Kidney (tissue), 14 donors: ENCODE measurements around the gene ZBTB7C. TPM values are rescaled to one million over a fixed set of nuclear protein-coding genes. Genes with fewer than 3 reads are reported as not detected.

Experiments
- DNase-seq, 5 donors: peaks; one replicate each; pipeline ENCODE4 v3.0.0-alpha.2; 2013 to 2020
- FAIRE-seq: peaks from 2 replicates; lab custom pipeline; 2012; peaks lifted over from hg19 to GRCh38; lab: Jason Lieb, UNC
- H3K27ac ChIP-seq, 2 donors: one replicate each; pipeline ENCODE4 v1.7.0; 2013; ENCODE audit warnings: low read depth in 2 of 2, low read length in 2 of 2, inconsistent platforms in 1 of 2
- H3K27me3 ChIP-seq: one replicate; pipeline ENCODE4 v1.7.1; 2013; ENCODE audit warnings: low read length, inconsistent platforms; ENCODE audit not compliant: control insufficient read depth, insufficient read depth
- H3K36me3 ChIP-seq, 3 donors: one replicate each; pipeline versions ENCODE4 v1.7.0 to v1.7.1; 2013; ENCODE audit warnings: low read length in 3 of 3, control low read depth in 1 of 3, inconsistent platforms in 1 of 3; ENCODE audit not compliant: insufficient read depth in 3 of 3, control insufficient read depth in 2 of 3
- H3K4me1 ChIP-seq, 3 donors: one replicate each; pipeline versions ENCODE4 v1.7.0 to v1.7.1; 2013; ENCODE audit warnings: low read length in 3 of 3, inconsistent platforms in 1 of 3, low read depth in 1 of 3; ENCODE audit not compliant: control insufficient read depth in 2 of 3, insufficient read depth in 2 of 3
- H3K4me3 ChIP-seq, 3 donors: one replicate each; pipeline versions ENCODE4 v1.7.0 to v1.8.1; 2013; ENCODE audit warnings: low read length in 3 of 3, control low read depth in 1 of 3, inconsistent platforms in 1 of 3
- H3K9ac ChIP-seq, 3 donors: one replicate each; pipeline versions ENCODE4 v1.7.0 to v1.7.1; 2013; ENCODE audit warnings: low read length in 3 of 3, control low read depth in 1 of 3, inconsistent platforms in 1 of 3
- H3K9me3 ChIP-seq, 3 donors: one replicate each; pipeline versions ENCODE4 v1.7.0 to v1.7.1; 2013; ENCODE audit warnings: low read length in 3 of 3, control low read depth in 1 of 3, inconsistent platforms in 1 of 3; ENCODE audit not compliant: control insufficient read depth in 2 of 3, insufficient read depth in 1 of 3
- CTCF ChIP-seq: IDR thresholded peaks from 3 replicates; pipeline ENCODE4 v1.5.1; 2012; ENCODE audit warnings: mild to moderate bottlenecking, moderate library complexity, borderline replicate concordance; ENCODE audit not compliant: insufficient read depth; ENCODE audit errors: extremely low read depth
- intact Hi-C: fragments of 100-400 bp; cut with DNase I; formaldehyde crosslinking; loops from one replicate; pipeline ENCODE4 v1.11.1; 2022
- polyA plus RNA-seq: library from polyadenylated mRNA; stranded (reverse); fragments of 350-450 nt; fragmentation: Illumina TruSeq; extraction: RNeasy Lipid Tissue Mini Kit (QIAGEN cat#74804); gene quantifications from one replicate; pipeline ENCODE4 v1.2.3, GENCODE V29; 2014; ENCODE audit warnings: low read depth, low replicate concordance; ENCODE audit not compliant: insufficient read depth
- total RNA-seq: library from RNA; stranded (reverse); fragmentation: NEBNext Ultra II Directional; extraction: Animal tissue kit (Norgen Biotek cat#: 25700); gene quantifications from one replicate; pipeline ENCODE4 v1.2.1, GENCODE V29; 2021
- donor health status: control.
- donor health status: control.
- donor health status: control.
- donor health status: control.
- donor health status: control.
- donor health status: DM: yes; HTN: yes; CAD: no.
- donor health status: Normal renal cell carcinoma (clear cell type).

The ZBTB7C gene
- total and polyA plus RNA-seq, 2 donors from 2014 or later = 1.8 to 13.8 TPM

GRCh38 chr18:48127606-48128005 is 281.6 kb downstream of the ZBTB7C start:
- Histone ChIP-seq H3K4me1 (no peaks in the 10 kb centered on the region), H3K27me3 (no peaks in the 10 kb centered on the region), H3K9me3 (no peaks in the 10 kb centered on the region), H3K9ac (no peak overlapping the region), H3K36me3 (no peaks in the 10 kb centered on the region), H3K27ac (no peak overlapping the region), H3K4me3 (no peak overlapping the region)
- DNase-seq = peak in 2 of 5 donors; percentile 35 to 56
- TF ChIP-seq CTCF = no peak
- intact Hi-C loops = no loop called here
- no peak for FAIRE-seq

- no peak overlapping the region for H3K27ac ChIP-seq
- no peak overlapping the region for H3K9ac ChIP-seq
- no peaks in the 10 kb centered on the region for H3K9me3 ChIP-seq
Observed at GRCh38 chr18:48126240-48126639, 282.9 kb downstream of the ZBTB7C start.

GRCh38 chr18:48125724-48126123 is 283.5 kb downstream of the ZBTB7C start:
- H3K4me3 ChIP-seq = no peak overlapping the region
- intact Hi-C loops = no loop called here
- no peak overlapping the region for H3K9ac ChIP-seq
- no peak overlapping the region for H3K27ac ChIP-seq
- no peak for FAIRE-seq
- H3K36me3 ChIP-seq = no peaks in the 10 kb centered on the region
- H3K9me3 ChIP-seq = no peaks in the 10 kb centered on the region
- H3K4me1 ChIP-seq = no peaks in the 10 kb centered on the region
- TF ChIP-seq CTCF = no peak
- no peaks in the 10 kb centered on the region for H3K27me3 ChIP-seq
- DNase-seq = peak in 1 of 5 donors; percentile 32

More at GRCh38 chr18:48126240-48126639, 282.9 kb downstream of the ZBTB7C start:
- Histone ChIP-seq H3K36me3 (no peaks in the 10 kb centered on the region), H3K4me1 (no peaks in the 10 kb centered on the region), H3K4me3 (no peak overlapping the region), H3K27me3 (no peaks in the 10 kb centered on the region)
- TF ChIP-seq CTCF = no peak
- peak in 1 of 5 donors; percentile 28 for DNase-seq
- FAIRE-seq = no peak
- intact Hi-C loops = no loop called here
